ENCODE results near the gene CYLC1.

- TF ChIP-seq, protein P1, sequence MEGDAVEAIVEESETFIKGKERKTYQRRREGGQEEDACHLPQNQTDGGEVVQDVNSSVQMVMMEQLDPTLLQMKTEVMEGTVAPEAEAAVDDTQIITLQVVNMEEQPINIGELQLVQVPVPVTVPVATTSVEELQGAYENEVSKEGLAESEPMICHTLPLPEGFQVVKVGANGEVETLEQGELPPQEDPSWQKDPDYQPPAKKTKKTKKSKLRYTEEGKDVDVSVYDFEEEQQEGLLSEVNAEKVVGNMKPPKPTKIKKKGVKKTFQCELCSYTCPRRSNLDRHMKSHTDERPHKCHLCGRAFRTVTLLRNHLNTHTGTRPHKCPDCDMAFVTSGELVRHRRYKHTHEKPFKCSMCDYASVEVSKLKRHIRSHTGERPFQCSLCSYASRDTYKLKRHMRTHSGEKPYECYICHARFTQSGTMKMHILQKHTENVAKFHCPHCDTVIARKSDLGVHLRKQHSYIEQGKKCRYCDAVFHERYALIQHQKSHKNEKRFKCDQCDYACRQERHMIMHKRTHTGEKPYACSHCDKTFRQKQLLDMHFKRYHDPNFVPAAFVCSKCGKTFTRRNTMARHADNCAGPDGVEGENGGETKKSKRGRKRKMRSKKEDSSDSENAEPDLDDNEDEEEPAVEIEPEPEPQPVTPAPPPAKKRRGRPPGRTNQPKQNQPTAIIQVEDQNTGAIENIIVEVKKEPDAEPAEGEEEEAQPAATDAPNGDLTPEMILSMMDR (IDR thresholded peaks at IDR 0.05): no peak
- TF ChIP-seq POLR2A (IDR thresholded peaks at IDR 0.05): no peak
Measured at GRCh38 chrX:83829874-83830273, 31.1 kb upstream of the CYLC1 start.

Measured in uterus (tissue), 2 donors.